Measurements from ENCODE around the gene MAP1LC3B.

DNA sequence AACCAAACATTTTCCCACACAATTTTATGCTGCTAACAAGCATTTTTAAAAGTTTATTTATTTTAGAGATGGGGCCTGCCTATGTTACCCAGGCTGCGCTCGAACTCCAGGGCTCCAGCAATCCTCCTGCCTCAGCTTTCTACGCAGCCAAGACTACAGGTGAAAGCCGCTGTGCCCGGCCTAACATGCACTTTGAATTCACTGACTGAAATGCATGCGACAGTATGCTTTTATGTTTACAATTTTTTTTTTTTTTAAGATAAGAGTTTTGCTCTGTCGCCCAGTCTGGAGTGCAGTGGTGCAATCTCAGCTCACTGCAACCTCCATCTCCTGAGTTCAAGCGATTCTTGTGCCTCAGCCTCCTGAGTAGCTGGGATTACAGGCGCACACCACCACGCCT lies 47.8 kb downstream of the MAP1LC3B start:
- TF ChIP-seq CEBPB (IDR thresholded peaks at IDR 0.05) = no peak
- TF ChIP-seq YY1 (IDR thresholded peaks at IDR 0.05; ENCODE audit: low read depth) = no peak
- TF ChIP-seq EP300 (IDR thresholded peaks at IDR 0.05; ENCODE audit: borderline replicate concordance) = no peak
- no peak for TF ChIP-seq REST (IDR thresholded peaks at IDR 0.05; ENCODE audit: low read depth)
- no peak for TF ChIP-seq FOXM1 (IDR thresholded peaks at IDR 0.05; ENCODE audit: borderline replicate concordance, low read depth)
- TF ChIP-seq TAF1 (IDR thresholded peaks at IDR 0.05; ENCODE audit: low read depth) = no peak
- no peak for TF ChIP-seq RAD21 (IDR thresholded peaks at IDR 0.05; ENCODE audit: low read depth)
- no peak for TF ChIP-seq NFIC (IDR thresholded peaks at IDR 0.05)
- no peak for TF ChIP-seq CREB1 (IDR thresholded peaks at IDR 0.05; ENCODE audit: low read depth)
- TF ChIP-seq TEAD4 (IDR thresholded peaks at IDR 0.05) = no peak

All from Ishikawa (cell line).